ENCODE measurements around the gene ZNF808. TPM values are rescaled to one million over a fixed set of nuclear protein-coding genes. Genes with fewer than 3 reads are reported as not detected.
"Not testable (repeated sequence)": the region's sequence is repeated elsewhere in the genome, so short reads cannot be mapped to it uniquely, and the experiment has no call there.

Gene ZNF808
- total RNA-seq, 2 donors from 2014 or later = 22.0 to 30.3 TPM

DNA sequence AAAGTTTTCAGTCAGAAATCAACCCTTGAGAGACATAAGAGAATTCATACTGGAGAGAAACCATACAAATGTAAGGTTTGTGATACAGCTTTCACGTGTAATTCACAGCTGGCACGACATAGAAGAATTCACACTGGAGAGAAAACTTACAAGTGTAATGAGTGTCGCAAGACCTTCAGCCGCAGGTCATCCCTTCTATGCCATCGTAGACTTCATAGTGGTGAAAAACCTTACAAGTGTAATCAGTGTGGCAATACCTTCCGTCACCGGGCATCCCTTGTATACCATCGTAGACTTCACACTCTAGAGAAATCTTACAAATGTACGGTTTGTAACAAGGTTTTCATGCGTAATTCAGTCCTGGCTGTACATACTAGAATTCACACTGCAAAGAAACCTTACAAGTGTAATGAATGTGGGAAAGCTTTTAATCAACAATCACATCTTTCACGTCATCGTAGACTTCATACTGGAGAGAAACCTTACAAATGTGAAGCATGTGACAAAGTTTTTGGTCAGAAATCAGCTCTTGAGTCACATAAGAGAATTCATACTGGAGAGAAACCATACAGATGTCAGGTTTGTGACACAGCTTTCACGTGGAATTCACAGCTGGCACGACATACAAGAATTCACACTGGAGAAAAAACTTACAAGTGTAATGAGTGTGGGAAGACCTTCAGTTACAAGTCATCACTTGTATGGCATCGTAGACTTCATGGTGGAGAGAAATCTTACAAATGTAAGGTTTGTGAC lies 26.9 kb downstream of the ZNF808 start:
- Histone ChIP-seq H3K4me1 (no peaks in the 10 kb centered on the region), H3K9me3 (peaks cover 21 to 77% of the 10 kb centered on the region in 2 donors)

GRCh38 chr19:52557231-52557995 lies 29.9 kb downstream of the ZNF808 start:
- Histone ChIP-seq H3K4me1 (no peaks in the 10 kb centered on the region), H3K9me3 (peaks cover 21 to 72% of the 10 kb centered on the region in 2 donors), H3K27me3 (no peaks in the 10 kb centered on the region), H3K27ac (no peak overlapping the region), H3K36me3 (peaks cover 66% of the 10 kb centered on the region), H3K4me3 (no peak overlapping the region)
- DNase-seq (ENCODE audit: low spot score) = no peak
- TF ChIP-seq CTCF (IDR thresholded peaks at IDR 0.05) = no peak

More for the DNA sequence above, 26.9 kb downstream of the ZNF808 start:
- Histone ChIP-seq H3K4me3 (no peak overlapping the region), H3K27ac (no peak overlapping the region), H3K27me3 (no peaks in the 10 kb centered on the region), H3K36me3 (peaks cover 68% of the 10 kb centered on the region)
- DNase-seq (ENCODE audit: low spot score) = no peak
- TF ChIP-seq CTCF (IDR thresholded peaks at IDR 0.05) = no peak

DNA sequence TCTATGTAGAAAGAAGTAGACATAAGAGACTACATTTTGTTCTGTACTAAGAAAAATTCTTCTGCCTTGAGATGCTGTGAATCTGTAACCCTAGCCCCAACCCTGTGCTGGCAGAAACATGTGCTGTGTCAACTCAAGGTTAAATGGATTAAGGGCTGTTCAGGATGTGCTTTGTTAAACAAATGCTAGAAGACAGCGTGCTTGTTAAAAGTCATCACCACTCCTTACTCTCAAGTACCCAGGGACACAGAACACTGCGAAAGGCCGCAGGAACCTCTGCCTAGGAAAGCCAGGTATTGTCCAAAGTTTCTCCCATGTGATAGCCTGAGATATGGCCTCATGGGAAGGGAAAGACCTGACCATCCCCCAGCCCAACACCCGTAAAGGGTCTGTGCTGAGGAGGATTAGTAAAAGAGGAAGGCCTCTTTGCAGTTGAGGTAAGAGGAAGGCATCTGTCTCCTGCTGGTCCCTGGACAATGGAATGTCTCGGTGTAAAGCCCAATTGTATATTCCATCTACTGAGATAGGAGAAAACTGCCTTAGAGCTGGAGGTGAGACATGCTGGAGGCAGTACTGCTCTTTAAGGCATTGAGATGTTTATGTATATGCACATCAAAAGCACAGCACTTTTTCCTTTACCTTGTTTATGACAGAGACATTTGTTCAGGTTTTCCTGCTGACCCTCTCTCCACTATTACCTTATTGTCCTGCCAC lies 31.4 kb downstream of the ZNF808 start:
- Histone ChIP-seq H3K9me3 (peaks cover 15 to 66% of the 10 kb centered on the region in 2 donors), H3K36me3 (peaks cover 51% of the 10 kb centered on the region)
- H3K27ac ChIP-seq; H3K4me3 ChIP-seq; H3K4me1 ChIP-seq; DNase-seq (ENCODE audit: low spot score); H3K27me3 ChIP-seq: not testable (repeated sequence)

GRCh38 chr19:52561611-52562010 lies 34.1 kb downstream of the ZNF808 start:
- H3K36me3 ChIP-seq = peaks cover 27% of the 10 kb centered on the region
- H3K4me3 ChIP-seq = not testable (repeated sequence)

GRCh38 chr19:52566121-52566520 lies 38.7 kb downstream of the ZNF808 start:
- TF ChIP-seq CTCF (IDR thresholded peaks at IDR 0.05) = no peak
- H3K27ac ChIP-seq = no peak overlapping the region
- H3K4me1 ChIP-seq = peaks cover 0 to 10% of the 10 kb centered on the region in 2 donors
- peaks cover 0 to 25% of the 10 kb centered on the region in 2 donors for H3K9me3 ChIP-seq
- peaks cover 10% of the 10 kb centered on the region for H3K36me3 ChIP-seq
- H3K27me3 ChIP-seq = no peaks in the 10 kb centered on the region
- no peak for DNase-seq (ENCODE audit: low spot score)
- H3K4me3 ChIP-seq = no peak overlapping the region

More at GRCh38 chr19:52561611-52562010, 34.1 kb downstream of the ZNF808 start:
- H3K9me3 ChIP-seq = peaks cover 0 to 44% of the 10 kb centered on the region in 2 donors
- H3K27me3 ChIP-seq; H3K4me1 ChIP-seq; DNase-seq (ENCODE audit: low spot score); H3K27ac ChIP-seq: not testable (repeated sequence)

DNA sequence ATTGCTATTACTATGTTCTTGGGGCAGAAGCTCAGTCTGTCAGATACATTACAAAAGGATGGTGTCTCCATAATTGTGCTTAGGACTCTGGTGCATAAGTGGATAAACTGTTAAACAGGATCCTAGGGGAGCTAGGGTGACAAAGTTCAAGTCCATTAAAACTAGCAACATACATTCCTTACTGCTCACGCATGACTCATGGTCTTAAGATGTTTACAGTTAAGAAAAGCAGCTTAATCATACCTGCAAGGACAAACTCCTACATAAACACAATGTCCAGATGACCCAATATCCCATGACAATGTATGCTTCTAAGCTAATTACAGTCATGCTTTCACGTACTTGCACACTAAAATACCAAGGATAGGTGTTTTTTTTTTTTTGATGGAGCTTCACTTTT lies 39.1 kb downstream of the ZNF808 start:
- Histone ChIP-seq H3K4me3 (no peak overlapping the region), H3K27ac (no peak overlapping the region), H3K4me1 (peaks cover 0 to 13% of the 10 kb centered on the region in 2 donors), H3K36me3 (peaks cover 7% of the 10 kb centered on the region), H3K9me3 (peaks cover 0 to 20% of the 10 kb centered on the region in 2 donors), H3K27me3 (no peaks in the 10 kb centered on the region)
- TF ChIP-seq CTCF (IDR thresholded peaks at IDR 0.05) = no peak
- no peak for DNase-seq (ENCODE audit: low spot score)
